Anterior cingulate cortex (tissue), 58 donors: ENCODE data around the gene LTB.

ENCODE experiments used
- DNase-seq, 58 donors: peaks; one replicate each; lab custom pipeline; 2025; lab: John Stamatoyannopoulos, UW

The LTB gene

DNA sequence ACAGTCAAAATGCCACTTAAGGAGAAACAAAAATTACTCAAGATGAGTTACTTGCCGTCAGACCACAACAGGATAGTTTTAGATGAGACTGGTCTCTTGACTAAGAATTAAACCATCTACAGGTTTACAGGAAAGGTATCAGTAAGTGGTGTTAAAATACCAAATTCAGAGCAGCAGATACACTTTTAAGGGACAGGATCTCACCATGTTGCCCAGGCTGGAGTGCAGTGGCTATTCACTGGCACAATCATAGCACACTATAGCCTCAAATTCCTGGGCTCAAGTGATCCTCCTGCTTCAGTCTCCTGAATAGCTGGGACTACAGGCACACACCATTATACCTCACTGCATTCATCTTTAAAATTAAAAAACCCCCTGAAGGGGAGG is 48.8 kb downstream of the LTB start:
- DNase-seq = no peak

DNA sequence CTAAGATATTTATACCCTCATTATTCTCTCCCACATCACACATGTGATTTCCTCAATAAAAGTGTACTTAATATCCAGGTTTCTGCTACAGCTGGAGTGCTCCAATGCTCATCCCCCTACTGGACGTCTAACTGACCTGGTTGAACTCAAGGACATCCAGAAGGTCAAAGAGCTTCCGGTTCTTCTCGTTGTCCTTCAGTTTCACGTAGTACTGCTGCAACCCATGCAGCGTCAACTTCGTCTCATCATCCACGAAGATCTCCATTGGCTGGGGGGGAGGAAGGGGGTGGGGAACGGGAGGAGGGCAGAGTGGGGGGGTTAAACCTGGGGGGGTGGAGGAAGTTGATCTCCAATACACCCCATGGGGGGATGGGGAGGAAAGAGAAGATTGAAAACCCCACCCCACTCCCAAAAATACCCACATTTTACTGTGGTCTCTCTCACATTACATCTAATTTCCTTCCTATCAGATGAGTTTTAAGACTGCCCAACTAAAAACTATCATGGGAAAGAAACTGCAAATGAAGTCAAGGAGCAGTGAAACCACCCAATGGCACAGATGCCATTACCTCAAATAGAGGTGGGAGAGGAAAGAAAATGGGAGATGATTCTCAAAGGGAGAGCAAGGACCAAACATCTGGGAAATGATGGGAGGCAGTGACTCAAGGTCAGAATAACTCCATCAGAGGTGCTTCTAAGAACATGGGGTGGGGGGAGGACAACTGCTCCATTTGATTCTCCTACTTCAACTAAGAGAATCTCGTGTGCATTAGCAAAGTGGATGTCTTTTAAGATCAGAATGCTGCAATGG is 49.4 kb downstream of the LTB start:
- DNase-seq = no peak

DNA sequence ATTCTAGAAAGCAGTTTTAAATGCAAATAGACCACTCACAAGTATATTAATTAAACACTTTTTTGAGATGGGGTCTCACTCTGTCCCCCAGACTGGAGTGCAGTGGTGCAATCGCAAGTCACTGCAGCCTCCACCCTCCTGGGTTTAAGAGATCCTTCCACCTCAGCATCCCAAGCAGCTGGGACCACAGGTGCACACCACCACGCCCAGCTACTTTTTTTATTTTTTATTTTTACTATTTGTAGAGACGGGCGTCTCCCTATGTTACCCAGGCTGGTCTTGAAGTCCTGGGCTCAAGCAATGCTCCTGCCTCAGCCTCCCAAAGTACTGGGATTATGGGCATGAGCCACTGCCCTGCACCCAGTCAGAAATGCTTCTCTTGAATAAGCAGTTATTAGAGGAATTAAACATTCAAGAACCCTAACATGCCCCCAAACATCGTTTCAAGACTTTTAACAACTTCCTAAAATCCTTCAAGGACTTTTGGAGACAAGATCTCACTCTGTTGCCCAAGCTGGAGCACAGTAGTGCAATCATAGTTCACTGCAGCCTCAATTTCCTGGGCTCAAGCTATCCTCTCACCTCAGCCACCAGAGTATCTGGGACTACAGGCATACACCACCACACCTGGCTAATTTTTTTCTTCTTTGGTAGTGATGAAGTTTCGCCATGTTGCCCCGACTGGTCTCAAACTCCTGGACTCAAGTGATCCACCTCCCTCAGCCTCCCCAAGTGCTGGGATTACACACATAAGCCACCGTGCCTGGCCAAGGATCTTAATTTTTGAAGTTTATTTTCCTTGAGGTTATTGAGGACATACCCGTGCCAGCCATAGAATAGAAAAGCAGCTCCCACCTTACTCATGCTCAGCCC is 50.2 kb downstream of the LTB start:
- DNase-seq = no peak

DNA sequence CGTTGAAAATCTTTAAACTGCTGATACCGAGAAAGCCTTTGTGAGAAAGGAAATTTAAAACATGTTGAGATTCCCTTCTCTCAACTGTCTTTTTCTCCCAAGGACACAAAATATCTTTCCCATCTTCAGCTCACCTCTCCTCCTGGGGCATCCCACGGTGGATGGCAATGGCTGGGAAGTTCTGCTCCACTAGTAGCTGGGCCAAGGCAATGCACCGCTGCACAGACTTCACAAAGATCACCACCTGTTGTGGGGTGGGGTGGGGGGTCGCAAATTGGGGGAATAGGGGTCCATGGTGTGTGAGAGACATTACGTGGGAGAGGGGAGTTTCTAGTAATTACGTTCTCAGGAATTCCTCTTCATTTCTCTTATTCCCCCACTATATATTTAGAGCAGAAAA is 51.1 kb downstream of the LTB start:
- DNase-seq = no peak

DNA sequence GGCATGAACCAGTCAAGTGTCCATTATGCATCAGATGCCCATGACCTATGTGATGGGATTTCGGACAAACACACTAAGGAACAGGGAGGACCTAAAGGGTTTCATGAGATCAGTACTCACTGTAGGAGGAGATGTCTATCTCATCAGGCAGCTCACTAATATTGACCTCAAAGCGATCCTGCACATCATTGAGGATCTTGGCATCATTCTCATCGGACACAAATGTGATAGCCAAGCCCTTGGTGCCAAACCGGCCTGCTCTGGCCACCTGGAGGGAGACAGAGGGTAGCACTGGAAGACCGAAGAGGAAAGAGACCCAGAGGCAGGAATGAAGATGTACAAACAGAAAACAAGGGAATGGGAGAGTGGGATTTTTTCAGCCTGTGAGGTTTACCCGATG is 51.6 kb downstream of the LTB start:
- no peak for DNase-seq
